ENCODE measurements around the gene PAK6. TPM values are rescaled to one million over a fixed set of nuclear protein-coding genes. Genes with fewer than 3 reads are reported as not detected.

Gene PAK6
- total RNA-seq, 2 donors from 2014 or later, result 0.37 to 0.38 TPM

DNA sequence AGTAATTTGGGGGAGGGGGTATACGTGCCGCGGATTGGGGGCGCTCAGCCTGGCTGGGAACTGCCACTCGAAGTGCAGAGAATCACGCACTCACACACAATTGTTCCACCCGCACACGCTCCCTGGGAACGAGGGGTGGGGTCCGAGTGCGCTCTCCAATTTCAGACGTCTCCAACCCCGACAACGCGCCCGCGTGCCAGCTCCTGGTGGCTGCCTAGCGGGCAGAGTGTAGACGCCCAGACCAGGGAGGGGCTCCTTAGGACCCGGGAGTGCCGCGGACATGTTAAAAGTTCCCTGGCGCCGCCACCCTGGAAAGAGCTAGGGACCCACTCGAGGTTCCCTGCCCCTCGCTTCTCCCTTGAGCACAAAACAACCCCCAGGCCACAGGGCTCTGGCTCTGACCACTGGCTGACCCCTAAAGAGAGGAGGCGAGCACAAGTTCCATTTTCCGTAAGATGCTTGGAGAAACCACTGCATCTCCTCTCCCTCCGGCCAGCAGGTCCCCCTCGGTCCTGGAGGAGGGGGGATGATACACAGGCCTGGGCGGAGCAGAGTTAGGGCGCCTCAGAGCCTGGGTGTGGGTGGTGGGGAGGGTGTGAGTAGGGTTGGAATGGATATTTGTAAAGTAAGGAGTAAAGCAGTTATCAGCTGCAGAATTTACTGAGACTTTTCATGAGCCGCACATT is 44.9 kb downstream of the PAK6 start:
- intact Hi-C loops (cut with DNase I), result no loop called here

DNA sequence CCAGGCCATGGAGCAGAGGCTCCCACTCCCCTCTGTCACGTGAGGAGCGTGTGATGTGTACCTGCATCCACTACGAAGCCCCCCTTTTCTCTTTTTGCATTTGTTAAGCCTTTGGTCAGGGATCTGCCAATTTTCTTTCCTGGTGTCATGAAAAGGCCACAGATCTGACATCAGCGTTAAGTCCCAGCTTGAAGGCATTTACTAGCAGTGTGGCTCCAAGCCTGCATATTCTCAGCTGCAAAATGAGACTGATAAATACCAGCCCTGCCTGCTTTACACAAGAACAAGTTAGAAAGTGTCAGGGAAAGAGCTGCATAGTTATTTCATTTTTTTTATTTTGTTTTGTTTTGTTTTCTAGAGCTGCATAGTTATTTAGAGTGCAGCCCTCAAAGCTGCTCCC is 46.3 kb downstream of the PAK6 start:
- DNase-seq (ENCODE audit: low spot score), result no peak
- intact Hi-C loops (cut with DNase I), result no loop called here

More for the DNA sequence above, 44.9 kb downstream of the PAK6 start:
- DNase-seq (ENCODE audit: low spot score), result no peak

DNA sequence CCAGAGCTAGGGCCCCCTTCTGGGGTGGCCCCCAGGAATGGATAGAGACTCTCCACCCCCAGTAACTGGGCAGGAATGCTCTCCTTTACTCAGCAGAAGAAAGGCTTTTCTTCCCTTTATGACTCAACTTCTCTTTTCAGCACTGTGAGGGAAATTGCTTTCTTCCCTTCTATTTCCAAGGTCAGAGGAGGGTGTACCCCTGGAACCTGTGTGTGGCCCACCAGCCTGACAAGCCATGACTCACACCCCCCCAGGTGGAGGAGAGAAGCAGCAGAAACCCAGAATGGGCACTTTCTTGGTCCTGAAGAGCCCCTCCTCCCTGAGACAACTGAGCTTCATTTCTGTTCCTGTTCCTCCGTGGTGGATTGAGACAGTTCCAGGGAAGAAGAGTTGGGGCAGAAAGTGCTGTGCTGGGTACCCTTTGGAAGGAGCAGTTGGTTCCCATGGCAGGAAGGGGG is 46.7 kb downstream of the PAK6 start:
- intact Hi-C loops (cut with DNase I), result no loop called here
- DNase-seq (ENCODE audit: low spot score), result no peak

DNA sequence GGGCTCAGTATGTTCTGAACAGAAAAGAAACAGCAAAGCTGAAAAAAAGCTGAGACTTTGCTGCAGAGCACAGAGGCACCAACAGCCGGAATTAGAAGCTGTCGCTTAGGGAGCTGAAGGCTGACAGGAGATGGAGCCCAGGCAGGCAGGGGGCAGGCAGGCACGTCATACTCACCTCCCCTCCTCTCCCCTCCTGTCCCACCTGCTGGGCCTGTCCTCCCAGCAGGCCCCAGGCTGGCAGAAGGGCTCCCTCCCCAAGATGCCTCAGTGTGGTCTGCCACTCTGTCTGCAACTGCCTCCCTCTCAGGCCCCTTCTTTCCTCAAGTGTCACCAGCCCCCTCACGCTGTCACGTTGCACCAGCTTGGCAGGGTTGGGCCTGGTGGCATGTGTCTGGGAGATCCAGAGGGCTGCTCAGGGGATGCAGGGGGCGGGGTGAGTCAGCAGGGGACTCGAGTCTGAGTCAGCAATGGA is 47.2 kb downstream of the PAK6 start:
- intact Hi-C loops (cut with DNase I), result no loop called here
- no peak for DNase-seq (ENCODE audit: low spot score)

DNA sequence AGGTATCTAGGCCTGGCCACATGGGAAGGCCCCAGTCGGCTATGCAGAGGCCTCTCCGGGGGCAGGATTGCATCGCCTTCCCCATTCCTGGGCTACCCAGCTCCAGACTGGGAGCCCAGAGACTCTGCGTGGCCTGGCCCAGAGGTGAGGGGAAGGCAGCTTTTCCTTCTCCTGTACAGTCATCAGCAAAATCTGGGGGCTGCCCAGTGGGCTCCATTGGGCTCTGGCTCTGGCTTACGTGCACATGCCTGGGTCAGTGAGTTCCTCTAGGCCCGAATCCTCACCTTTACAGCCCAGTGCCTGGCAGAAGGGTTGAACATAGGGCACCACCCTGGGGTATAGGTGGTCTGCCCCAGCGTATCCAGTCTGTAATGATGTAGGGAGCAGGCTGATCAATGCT is 47.9 kb downstream of the PAK6 start:
- no peak for DNase-seq (ENCODE audit: low spot score)
- intact Hi-C loops (cut with DNase I), result no loop called here

DNA sequence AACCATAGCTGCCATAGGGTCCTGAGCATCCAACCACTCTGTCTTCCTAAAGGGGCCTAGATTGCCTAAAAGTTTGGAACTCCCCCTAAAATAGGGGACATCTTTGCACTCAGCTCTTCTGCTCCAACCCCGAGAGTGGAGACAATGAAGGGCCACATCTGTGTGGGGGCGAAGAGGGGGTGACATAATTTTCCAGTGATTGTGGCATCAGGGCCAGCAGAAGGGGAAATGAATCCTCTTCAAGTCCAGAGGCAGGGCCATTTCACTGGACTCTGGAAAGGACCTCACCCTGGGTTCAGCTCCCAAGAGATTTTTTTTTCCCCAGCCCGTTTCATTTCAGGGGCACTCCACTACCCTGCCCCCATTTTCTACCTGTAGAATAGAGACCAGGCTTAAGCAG is 48.6 kb downstream of the PAK6 start:
- intact Hi-C loops (cut with DNase I), result no loop called here
- no peak for DNase-seq (ENCODE audit: low spot score)

DNA sequence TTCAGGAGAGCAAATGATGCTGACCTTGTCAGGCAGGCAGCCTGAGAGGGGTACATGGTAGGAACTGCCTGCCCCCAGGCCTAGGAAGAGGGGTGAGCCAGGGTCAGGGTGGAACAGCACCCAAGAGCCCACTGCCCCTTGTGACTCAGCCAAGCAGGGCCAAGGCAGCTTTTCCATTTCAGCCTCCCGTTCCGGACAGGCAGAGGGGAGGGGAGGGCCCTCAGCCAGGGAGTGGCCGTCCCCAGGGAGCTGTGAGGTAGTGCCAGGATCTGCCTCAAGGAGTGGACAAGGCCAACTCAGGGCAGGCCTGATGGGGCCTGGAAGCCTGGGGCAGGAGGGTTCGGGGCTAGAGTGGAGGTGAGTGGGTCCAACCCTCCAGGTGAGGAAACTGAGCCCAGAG is 49.1 kb downstream of the PAK6 start:
- no peak for DNase-seq (ENCODE audit: low spot score)
- intact Hi-C loops (cut with DNase I), result no loop called here

DNA sequence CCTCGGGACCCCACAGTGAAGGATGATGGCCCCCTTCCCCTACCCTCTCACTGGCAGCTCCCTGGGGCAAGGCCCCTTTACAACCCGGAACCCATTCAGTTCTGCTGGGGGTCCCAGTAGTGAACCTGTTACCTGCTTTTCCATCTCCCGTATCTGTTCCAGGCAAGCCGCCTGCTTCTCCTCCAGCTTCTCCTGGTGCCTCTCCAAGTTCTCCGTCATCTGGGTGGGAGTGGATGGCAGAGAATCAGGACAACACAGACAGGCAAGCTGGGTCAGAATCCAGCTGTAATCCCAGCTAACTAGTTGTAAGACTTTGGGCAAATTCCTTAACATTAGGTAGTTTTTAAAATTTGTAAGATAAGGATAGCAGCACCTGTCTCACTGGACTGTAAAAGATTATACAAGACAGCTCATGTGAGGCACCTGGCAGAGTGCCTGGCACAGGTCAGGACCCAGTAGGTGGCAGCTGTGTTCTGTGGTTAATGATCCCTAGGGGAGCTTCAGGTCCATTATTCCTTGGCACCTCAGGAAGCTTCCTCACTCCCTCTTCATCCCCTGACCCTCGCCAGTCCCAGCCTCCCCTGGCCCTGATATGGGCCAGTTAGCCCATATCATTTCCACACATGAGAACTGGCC is 50.4 kb downstream of the PAK6 start:
- no peak for DNase-seq (ENCODE audit: low spot score)
- intact Hi-C loops (cut with DNase I), result no loop called here

DNA sequence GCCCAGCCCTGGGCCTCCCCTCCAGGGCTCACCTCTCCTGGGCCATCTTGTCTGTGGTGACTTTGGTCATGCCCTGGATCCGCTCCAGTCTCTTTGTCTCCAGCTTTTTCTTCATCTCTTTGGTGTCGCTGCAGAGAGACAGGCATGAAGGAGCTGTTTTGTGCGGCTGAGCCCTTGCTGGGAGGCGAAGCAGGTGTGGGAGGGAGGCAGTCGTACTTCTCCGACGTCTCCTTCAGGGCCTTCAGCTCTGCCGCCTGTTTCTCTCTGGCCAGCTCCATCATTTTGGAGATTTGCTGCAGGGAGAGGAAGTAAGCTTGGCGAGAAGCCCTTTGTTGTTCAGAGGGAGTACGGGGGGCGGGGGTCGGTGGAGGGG is 51.7 kb downstream of the PAK6 start:
- intact Hi-C loops (cut with DNase I), result no loop called here
- DNase-seq (ENCODE audit: low spot score), result no peak

DNA sequence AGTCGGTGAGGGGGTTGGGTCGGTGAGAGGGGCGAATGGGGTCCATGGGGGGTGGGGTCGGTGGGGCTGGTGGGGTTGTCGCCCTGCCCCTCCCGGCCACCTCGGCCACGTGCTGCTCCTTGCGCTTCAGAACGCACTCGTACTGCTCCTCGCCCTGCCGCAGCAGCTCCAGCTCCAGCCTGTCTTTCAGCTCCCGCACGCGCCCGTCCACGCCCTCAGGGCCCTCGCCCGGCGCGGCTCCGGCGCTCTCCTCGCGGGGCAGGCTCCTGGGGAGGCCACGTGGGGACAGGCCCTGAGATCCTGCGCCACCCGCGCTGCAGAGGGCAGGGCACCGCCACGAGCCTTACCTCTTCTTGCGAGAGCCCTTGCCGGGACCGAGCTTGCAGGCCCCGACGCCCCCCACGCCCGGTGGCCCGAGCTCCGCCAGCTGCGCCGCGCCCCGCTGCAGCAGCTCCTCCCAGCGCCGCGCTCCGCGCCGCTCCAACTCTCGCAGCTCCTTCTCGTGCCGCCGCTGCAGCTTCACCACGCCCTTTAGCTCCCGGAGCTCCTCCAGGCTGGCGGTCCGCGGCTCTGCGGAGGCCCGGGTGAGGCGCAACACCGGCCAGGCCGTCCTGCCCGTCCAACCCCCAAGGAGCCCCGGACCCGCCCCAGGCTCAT is 52.2 kb downstream of the PAK6 start:
- DNase-seq (ENCODE audit: low spot score), result no peak
- intact Hi-C loops (cut with DNase I), result no loop called here

DNA sequence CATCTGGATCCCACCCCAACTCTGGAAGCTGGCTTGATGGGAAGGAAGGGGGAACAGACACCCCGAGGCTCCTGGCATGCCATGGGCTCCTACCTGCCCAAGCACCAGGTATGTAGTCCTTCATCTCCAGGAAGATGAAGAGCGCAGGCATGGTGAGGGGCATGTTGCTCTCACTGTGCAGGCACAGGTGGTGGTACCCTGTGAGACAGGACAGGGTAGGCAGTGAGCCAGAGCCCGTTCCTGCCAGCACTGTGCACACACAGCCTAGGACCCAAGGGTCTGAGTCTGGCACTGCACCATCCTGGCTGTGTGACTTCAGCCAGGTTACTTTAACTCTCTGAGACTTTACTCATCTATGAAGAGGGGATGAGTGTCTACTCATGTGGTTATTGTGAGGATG is 53.4 kb downstream of the PAK6 start:
- intact Hi-C loops (cut with DNase I), result no loop called here

DNA sequence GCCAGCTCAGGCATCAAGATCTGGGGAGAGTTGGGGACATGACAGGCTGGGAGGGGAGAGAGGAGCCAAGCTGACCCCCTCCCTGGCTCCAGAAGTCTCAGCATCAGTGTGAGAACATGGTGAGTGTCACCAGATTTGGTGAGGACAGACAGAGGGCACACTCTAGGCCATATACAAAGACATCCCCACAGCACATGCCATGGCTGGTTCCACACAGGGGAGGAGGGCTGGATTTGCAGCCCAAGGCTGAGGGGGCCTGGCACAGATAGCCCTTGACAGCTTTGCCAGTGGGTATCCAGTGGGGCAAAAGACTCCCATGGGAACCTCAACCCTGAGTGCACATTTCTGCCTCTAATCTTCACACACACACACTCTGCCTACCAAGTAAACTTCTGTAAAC is 54.1 kb downstream of the PAK6 start:
- intact Hi-C loops (cut with DNase I), result no loop called here
- no peak for DNase-seq (ENCODE audit: low spot score)

More for the DNA sequence above, 53.4 kb downstream of the PAK6 start:
- DNase-seq (ENCODE audit: low spot score), result no peak

DNA sequence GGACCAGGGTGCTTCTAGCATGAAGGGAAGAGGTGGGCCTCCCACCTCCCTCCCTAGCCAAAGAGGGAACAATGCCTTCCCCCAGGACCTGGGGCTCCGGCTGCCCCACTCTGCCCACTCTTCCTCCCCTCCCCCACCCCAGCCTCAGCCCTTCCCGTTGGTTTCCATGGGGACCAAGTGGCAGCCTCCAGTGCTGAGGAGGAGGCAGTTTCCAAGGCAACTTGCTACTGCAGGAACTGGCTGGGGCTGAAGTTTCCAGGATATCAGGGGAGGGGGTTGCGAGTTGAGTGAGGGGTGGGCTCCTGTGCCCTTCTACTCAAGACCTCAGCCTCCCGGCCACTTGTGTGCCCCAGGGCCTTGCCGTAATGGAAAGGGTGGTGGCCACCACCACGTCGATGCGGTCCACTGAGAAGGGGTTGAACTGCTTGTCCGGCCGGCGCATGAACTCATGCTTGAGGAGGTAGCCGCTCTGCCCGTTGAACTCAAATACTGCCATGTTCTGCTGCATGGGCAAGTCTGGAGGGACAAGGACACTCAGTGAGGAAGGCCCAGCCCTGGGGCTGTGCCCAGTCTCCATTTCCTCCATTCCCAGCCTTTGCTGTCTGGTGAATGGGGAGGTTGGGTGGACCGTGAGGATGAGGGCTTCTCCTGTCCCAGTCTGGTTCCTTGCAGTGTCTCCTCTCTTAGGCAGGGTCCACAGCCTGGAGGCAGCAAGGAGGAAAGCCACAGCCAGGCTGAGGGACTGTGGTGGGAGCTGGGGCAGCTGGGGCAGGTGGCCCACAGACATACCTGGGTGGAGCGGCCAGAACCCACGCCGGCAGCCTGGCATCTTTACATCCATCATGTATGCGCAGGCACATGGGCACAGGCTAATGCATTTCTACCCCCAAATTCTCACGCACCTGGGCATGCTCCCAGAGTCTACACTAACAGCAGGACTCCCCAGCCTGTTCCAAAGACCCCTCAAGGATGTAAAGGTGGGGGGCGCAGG is 55.3 kb downstream of the PAK6 start:
- intact Hi-C loops (cut with DNase I), result no loop called here
- no peak for DNase-seq (ENCODE audit: low spot score)

DNA sequence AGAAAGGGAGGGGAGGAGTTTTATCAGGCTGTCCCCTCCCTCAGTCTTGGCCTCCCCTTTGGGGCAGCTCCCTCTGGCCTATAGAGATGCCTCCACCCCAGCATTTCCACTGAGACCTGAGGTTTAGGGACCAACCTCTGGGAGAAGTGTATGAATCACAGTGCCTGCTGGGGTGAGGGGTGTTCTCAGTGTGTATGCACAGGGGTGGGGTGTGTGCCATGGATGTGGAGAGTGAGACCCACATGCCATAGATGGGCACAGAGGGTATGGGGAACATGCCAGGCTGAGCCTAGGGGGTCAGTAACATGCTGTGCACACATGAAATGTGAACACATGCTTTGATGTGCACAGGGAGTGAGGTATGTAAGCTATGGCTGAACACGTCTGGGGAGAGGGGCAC is 56.4 kb downstream of the PAK6 start:
- intact Hi-C loops (cut with DNase I), result no loop called here
- DNase-seq (ENCODE audit: low spot score), result no peak

DNA sequence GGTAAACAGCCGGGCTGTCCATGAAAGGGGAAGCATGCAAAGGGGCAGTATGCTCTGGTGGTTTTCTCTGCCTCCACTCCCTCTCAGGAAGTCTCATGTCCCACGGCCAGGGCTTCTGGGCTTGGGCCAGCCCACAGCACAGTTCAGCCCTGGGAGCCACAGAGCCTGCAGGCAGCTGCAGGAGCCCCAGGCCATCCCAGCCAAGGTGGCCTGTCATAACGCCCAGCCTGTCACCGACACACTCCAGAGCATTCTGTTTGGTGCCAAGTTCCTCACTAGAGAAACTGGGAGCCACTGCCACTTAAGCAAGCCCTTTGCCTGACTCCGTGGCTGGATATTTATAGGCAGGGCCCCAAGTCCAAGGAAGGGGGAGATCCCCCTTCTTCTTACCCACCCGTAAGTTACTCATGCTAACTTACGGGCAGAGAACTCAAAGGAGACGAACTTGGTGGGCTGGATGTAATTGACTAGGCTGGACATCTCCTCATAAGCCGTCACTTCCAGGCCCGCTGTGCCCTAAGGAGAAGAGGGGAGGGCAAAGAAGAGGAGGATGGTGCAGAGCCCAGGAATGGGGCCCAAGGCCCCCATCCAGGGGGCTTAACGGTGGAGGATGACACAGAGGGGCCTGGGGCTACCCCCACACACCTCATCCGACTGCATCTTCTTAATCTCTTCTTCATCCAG is 57.2 kb downstream of the PAK6 start:
- DNase-seq (ENCODE audit: low spot score), result no peak
- intact Hi-C loops (cut with DNase I), result no loop called here

DNA sequence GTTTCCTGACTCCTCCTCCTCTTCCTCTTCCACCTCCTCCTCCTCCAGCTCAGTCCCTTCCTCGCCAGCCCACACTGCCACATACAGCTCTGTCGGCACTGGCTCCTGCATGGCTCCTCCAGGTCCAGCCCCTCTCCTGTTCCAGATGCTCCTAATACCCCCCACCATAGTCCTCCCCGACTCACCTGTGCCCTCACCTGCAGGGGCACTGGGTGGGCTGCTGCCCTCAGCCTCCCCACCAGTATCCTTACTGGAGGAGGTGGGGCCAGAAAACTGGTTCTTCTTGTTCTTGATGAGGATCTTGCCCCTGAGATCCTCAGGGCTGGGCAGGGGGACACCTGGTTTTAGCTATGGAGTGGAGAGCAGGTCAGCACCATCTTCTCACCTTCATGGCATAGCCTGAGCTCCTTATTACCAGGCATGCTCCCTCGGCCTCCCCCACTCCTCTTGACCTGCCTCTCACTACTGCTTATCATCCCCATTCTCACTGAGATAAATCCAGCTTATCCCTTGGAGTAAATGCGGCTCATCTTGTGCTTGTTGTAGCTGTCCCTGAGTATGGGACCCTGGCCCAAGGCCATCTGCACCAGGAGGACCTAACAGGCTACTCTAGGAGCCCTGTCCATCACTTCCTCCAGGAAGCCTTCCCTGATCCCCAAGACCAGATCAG is 57.8 kb downstream of the PAK6 start:
- intact Hi-C loops (cut with DNase I), result no loop called here
- no peak for DNase-seq (ENCODE audit: low spot score)

DNA sequence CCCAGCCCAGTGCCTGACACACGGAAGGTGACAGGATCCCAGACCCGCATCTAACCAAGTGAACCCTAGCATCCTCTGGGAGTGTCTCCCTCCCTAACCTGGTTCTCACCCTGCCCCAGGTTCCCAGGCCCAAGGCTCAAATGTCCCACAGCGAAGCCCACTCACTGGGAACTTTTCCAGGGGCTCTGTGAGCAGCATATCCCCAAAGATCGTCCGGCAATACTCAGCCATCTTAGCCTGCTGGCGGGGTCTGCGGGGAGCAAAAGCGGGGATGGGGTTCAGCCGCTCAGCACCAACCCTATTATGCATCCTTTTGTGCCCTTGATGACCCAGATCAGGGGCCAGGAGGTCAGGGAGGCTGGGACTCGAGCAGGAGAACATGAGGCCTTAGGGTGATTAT is 58.5 kb downstream of the PAK6 start:
- intact Hi-C loops (cut with DNase I), result no loop called here
- DNase-seq (ENCODE audit: low spot score), result no peak

DNA sequence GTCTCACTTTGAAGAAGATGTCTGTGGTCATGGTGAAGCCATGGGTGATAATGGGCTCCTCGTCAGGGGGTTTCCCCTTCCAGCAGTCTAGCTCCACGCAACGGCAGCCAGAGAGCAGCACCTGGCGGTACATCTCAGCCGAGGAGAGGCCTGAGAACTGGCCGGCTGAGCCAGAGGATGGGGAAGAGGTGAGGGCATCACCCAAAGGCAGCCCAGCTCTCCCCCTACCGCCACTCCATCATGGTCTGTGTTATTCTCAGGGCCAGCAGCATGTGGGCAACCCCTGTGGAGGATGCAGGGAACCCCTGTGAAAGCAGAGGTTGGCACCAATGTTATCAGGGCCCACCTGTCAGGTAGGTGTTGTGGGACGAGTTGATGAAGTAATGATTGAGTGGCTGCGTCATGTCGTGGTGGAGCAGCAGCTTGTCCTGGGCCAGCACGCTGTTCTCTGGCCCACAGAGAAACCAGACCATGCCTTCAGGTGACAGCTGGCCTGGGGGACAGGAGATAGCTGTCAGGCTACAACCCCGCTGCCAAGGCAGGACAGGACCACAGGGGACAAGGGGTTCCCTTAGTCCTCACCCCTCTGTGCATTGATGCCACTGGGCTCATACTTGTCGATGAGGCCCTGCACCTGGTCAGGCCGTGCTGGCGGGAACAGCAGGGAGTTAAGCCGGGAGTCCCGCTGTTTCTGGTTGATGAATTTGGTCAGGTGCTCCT is 59.5 kb downstream of the PAK6 start:
- intact Hi-C loops (cut with DNase I), result no loop called here
- DNase-seq (ENCODE audit: low spot score), result no peak
